ENCODE measurements around the gene RHOB. TPM values are rescaled to one million over a fixed set of nuclear protein-coding genes. Genes with fewer than 3 reads are reported as not detected.

Gene RHOB
- total RNA-seq, 2 donors from 2014 or later, result 59.8 to 62.9 TPM

DNA sequence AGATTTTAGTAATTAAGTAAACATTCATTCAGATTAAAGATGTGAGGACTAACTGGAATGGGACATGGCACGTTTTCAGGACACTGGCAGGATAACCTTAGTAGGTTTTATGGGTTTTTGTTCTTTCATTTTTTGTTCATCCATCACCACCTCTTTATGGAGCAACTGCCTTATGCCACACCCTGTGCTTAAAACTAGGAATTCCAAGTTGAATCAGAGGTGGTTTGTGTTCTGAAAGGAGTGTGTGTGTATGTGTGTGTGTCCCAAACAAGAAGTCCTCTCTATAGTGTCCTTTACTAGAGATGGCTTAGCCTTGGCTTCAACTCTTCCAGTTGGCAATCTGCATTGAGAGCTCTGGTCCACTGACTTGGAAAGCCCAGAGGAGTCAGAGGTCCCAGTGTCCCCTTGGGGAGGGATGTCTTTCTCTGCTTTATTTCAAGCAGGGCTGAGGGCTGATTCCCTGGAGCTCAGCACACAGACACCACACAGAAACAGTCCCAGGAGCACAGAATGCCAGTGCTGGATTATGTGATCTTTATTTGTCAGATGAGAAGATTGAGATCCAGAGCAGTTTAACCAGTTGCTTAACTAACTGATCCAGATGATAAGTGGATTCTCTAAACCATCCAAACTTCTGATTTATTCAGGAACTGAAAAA lies 25.2 kb downstream of the RHOB start:
- Mint-ChIP-seq H3K27ac (no peak overlapping the region), H3K4me1 (no peaks in the 10 kb centered on the region), H3K36me3 (ENCODE audit: low read depth) (no peaks in the 10 kb centered on the region), H3K4me3 (no peak overlapping the region), H3K27me3 (peaks cover 16% of the 10 kb centered on the region)
- DNase-seq (no peak), ATAC-seq (no peak)
- no peaks in the 10 kb centered on the region for H3K9me3 ChIP-seq (ENCODE audit: control insufficient read depth, low read length, poor library complexity, severe bottlenecking)

DNA sequence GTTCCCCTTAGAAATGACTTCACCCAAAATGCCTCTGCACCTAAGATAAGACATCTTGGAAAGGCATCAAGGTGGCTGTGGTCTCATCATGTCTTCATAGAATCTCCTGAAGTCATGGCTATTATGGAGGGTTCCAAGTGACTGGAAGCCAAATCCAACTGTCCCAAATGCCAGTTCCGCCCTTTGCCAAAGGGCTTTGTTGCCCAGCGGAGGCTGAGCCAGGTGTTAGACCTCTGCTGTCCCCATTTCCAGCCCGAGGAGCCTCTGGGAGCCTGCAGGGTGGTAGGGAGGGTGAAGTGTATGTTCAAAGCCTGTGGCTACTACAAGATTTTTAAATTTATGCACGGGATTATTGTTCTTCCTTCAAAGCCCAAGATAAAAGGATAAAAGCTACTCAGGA lies 25.7 kb downstream of the RHOB start:
- no peak overlapping the region for H3K27ac Mint-ChIP-seq
- no peaks in the 10 kb centered on the region for H3K36me3 Mint-ChIP-seq (ENCODE audit: low read depth)
- H3K4me3 Mint-ChIP-seq, result no peak overlapping the region
- DNase-seq (no peak), ATAC-seq (no peak)
- H3K4me1 Mint-ChIP-seq, result no peaks in the 10 kb centered on the region
- peaks cover 16% of the 10 kb centered on the region for H3K27me3 Mint-ChIP-seq
- H3K9me3 ChIP-seq (ENCODE audit: control insufficient read depth, low read length, poor library complexity, severe bottlenecking), result no peaks in the 10 kb centered on the region

DNA sequence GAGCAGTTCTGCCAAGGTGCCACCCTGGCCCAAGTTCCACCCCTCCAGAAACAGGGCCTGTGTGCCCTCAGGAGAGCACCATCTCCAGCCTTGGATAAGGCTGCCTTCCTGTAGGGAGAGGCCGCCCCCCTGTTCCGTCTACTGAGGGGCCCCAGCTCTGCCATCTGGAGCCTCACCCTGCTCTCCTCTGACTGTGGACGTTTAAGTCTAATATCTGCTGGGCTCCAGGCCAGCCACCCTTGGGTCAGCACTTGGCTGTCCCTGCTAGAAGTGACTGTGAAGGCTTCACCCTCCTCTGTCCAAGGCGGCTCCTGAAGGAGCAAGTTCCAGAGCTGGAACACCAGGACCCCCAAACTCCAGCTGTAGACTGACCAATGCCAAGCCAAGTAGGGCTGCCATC lies 26.3 kb downstream of the RHOB start:
- no peaks in the 10 kb centered on the region for H3K36me3 Mint-ChIP-seq (ENCODE audit: low read depth)
- ATAC-seq, result no peak

DNA sequence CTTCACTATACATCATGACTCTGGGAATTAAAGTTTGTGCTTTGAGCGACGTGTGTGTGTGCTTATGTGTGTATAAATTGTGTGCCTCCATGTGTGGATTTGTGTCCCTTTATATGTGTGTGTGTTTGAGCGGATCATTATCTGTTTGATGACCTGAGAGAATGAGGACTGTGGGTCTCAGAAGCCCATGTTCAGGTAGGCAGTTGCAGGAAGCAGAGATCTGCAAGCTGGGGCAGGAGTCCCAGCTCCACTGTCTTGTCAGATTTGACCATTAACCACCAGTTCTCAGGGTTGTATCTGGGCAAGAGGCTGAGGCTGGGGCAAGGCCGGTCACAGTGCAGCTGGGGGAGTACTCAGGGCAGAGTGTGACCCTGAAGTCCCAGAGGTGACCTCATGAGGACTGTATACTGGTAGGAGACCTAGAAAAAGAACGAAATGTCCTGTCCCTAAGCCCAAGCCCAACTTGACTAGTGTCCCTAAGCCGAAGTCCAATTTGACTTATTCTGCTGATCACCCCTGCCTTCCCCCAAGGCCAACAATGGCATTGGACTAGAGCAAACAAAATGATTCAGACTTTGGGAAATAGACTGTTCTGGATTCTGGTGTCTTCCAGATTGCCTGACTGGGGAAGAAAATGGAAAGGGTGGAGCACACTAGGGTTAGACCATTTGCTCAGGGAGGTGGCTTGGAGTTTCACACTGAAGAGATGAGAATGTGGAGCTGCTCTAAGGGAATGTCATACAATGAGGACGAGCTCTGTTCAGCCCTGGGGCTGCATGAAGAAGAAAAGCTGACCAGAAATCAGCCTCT lies 28.1 kb downstream of the RHOB start:
- DNase-seq (no peak), ATAC-seq (no peak)
- Mint-ChIP-seq H3K27ac (no peak overlapping the region), H3K27me3 (peaks cover 13% of the 10 kb centered on the region), H3K4me1 (no peaks in the 10 kb centered on the region), H3K4me3 (no peak overlapping the region), H3K36me3 (ENCODE audit: low read depth) (no peaks in the 10 kb centered on the region)
- no peaks in the 10 kb centered on the region for H3K9me3 ChIP-seq (ENCODE audit: control insufficient read depth, low read length, poor library complexity, severe bottlenecking)

More for the DNA sequence above, 26.3 kb downstream of the RHOB start:
- Mint-ChIP-seq H3K27ac (no peak overlapping the region), H3K4me3 (no peak overlapping the region), H3K27me3 (peaks cover 16% of the 10 kb centered on the region), H3K4me1 (no peaks in the 10 kb centered on the region)
- no peaks in the 10 kb centered on the region for H3K9me3 ChIP-seq (ENCODE audit: control insufficient read depth, low read length, poor library complexity, severe bottlenecking)
- DNase-seq, result no peak

DNA sequence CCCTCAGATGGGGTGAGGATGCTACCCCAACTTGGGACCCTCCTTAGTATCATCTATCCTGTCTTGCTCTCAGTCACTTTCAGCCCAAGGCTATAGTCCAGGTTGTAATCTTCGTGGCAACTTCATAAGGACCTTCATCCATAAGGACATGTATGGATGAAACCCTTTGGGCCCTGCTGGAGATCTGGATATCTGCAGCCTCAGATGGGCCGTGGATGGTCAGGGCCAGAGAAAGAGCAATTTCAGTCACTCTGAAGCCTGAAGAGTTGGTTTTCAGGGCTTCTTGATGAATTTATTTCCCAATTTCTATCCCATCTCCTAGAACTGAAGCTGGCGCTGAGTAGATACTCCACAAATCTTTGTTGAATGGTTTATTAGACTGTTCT lies 28.7 kb downstream of the RHOB start:
- no peaks in the 10 kb centered on the region for H3K9me3 ChIP-seq (ENCODE audit: control insufficient read depth, low read length, poor library complexity, severe bottlenecking)
- H3K4me3 Mint-ChIP-seq, result no peak overlapping the region
- no peaks in the 10 kb centered on the region for H3K4me1 Mint-ChIP-seq
- H3K27me3 Mint-ChIP-seq, result peaks cover 11% of the 10 kb centered on the region
- H3K27ac Mint-ChIP-seq, result no peak overlapping the region
- no peak for ATAC-seq
- no peaks in the 10 kb centered on the region for H3K36me3 Mint-ChIP-seq (ENCODE audit: low read depth)
- DNase-seq, result no peak

DNA sequence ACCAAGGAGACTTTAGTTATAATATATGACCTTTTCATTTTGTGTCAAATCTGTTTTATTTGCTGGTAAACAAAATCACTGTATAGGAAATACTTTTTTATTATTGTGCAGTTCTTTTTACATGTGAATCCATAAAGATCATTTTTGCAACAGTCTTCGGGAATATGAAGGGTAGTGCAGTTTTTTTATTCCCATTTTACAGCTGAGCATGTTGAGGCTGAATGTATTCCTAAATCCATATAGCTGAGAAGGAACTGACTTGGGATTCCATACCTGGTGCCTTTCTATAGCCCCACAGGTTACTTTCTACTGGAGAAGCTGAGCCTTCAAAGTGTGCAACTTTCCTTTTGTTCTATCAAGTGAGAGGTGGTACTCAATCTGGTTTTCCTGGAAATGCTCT lies 29.6 kb downstream of the RHOB start:
- Mint-ChIP-seq H3K27me3 (peaks cover 11% of the 10 kb centered on the region), H3K36me3 (ENCODE audit: low read depth) (no peaks in the 10 kb centered on the region), H3K27ac (no peak overlapping the region), H3K4me3 (no peak overlapping the region), H3K4me1 (no peaks in the 10 kb centered on the region)
- ATAC-seq, result no peak
- no peak for DNase-seq
- H3K9me3 ChIP-seq (ENCODE audit: control insufficient read depth, low read length, poor library complexity, severe bottlenecking), result no peaks in the 10 kb centered on the region

DNA sequence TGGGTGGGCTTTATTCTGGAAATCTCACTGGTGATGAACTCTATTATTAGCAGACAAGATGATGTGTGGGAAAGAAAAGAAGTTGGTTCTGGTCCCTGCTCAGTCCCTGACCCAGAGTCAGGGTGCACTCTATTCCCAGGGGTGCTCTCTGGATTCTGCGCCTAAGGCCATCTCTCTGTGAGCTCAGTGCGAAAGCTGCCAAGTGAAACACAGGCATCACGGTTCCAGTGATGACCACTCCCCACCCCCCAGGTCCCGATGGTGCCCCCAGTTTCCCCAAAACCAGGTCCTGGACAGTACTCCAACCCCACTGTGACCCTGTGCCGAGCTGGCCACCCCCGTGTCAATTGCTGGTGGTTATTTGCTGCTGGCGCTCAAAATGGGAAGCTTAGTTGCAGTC lies 30.1 kb downstream of the RHOB start:
- Mint-ChIP-seq H3K27ac (no peak overlapping the region), H3K36me3 (ENCODE audit: low read depth) (no peaks in the 10 kb centered on the region), H3K4me3 (no peak overlapping the region), H3K27me3 (peaks cover 11% of the 10 kb centered on the region), H3K4me1 (no peaks in the 10 kb centered on the region)
- ATAC-seq (no peak), DNase-seq (no peak)
- H3K9me3 ChIP-seq (ENCODE audit: control insufficient read depth, low read length, poor library complexity, severe bottlenecking), result no peaks in the 10 kb centered on the region

DNA sequence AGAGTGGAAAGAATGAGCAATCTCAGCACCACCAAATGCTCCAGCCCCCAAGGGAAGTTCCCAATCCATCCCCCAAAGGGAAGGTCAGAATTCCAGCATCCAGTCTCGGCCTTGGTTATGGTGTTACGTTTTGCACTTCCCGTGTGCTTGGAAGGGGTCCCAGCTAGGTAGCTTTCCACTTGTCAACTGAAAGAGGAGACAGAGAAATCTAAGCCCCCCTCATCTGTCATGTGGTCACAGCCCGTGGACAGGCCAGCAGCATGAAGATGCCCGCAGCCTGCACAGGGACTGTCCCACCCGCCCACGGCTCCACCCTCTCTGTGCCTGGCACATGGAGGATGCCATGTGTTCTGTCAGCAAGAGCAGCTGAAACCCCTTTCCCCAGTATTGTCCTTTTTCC lies 32.1 kb downstream of the RHOB start:
- DNase-seq, result no peak

DNA sequence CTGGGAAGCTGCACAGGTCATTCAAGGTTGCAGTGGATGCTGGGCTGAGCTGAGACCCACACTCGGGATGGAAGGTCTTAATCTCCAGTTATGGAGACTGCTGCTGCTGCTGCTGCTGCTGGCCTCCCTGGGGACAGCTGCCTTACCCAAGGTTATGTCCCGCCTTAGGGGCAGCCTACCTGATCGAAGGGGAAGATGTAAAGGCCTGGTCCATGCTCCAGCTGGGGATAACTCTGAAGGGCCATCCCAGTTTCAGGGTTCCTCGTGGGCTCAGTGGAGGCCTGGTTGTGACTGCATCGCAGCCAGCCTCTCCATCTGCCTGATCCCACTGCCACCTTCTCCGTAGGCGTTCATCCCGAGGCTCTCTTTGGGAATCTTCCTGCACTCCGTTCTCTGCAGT lies 33.0 kb downstream of the RHOB start:
- Mint-ChIP-seq H3K27ac (no peak overlapping the region), H3K36me3 (ENCODE audit: low read depth) (no peaks in the 10 kb centered on the region), H3K27me3 (peaks cover 10% of the 10 kb centered on the region), H3K4me3 (no peak overlapping the region), H3K4me1 (no peaks in the 10 kb centered on the region)
- no peak for DNase-seq
- ATAC-seq, result no peak
- H3K9me3 ChIP-seq (ENCODE audit: control insufficient read depth, low read length, poor library complexity, severe bottlenecking), result no peaks in the 10 kb centered on the region

More for the DNA sequence above, 32.1 kb downstream of the RHOB start:
- no peaks in the 10 kb centered on the region for H3K4me1 Mint-ChIP-seq
- no peak overlapping the region for H3K27ac Mint-ChIP-seq
- no peaks in the 10 kb centered on the region for H3K9me3 ChIP-seq (ENCODE audit: control insufficient read depth, low read length, poor library complexity, severe bottlenecking)
- no peaks in the 10 kb centered on the region for H3K36me3 Mint-ChIP-seq (ENCODE audit: low read depth)
- no peak overlapping the region for H3K4me3 Mint-ChIP-seq
- H3K27me3 Mint-ChIP-seq, result peaks cover 13% of the 10 kb centered on the region
- no peak for ATAC-seq

DNA sequence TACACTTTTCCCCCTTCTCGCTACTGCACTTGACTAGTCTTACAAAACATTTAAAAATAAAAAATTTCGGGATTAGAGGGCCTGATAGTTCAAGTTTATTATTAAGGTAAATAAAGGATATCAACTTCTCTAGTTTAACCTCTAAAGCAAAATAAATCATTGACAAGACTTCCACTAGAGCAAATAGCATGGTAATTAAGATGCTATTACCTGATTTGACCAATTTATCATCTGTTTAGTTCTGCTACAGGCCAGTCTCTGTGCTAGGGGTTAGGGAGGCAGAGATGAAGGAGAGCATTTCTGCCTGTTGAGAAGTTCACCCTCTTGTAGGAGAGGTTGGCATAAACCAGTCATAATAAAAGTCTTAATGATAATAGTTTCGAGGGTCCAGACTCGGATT lies 34.0 kb downstream of the RHOB start:
- H3K27me3 Mint-ChIP-seq, result peaks cover 8% of the 10 kb centered on the region
- no peaks in the 10 kb centered on the region for H3K36me3 Mint-ChIP-seq (ENCODE audit: low read depth)
- H3K27ac Mint-ChIP-seq, result no peak overlapping the region
- H3K9me3 ChIP-seq (ENCODE audit: control insufficient read depth, low read length, poor library complexity, severe bottlenecking), result no peaks in the 10 kb centered on the region
- no peak for DNase-seq
- no peak overlapping the region for H3K4me3 Mint-ChIP-seq
- H3K4me1 Mint-ChIP-seq, result no peaks in the 10 kb centered on the region
- no peak for ATAC-seq

DNA sequence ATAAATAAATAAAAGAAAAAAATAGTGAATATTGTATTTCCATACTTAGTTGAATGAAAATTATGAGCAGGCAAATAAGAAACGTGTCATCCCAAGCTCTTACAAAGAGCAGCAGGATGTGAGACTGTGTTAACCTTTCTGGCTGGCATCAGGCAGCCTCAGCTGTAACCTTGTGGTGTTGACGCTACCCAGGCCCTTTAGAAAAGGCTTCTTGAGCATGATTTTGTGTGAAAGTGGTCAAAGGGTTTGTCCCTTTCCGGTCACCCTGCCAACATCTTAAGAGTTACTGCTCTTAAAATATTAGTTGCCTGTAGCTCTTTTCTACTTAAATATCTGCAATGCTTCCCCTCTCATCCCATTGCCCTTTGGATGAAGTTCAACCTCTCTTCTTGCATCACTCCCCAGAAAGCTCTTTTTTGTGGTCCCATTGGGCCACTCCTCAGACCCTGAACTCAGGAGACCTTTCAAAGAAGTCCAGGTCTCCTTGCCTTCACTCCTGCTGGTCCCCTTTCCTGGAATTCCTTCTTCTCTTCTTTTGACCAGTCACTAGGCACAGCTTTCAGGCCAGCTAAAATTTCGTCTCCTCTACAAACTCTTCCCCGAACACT lies 35.0 kb downstream of the RHOB start:
- Mint-ChIP-seq H3K4me3 (no peak overlapping the region), H3K4me1 (no peaks in the 10 kb centered on the region), H3K27ac (no peak overlapping the region), H3K36me3 (ENCODE audit: low read depth) (no peaks in the 10 kb centered on the region), H3K27me3 (peaks cover 8% of the 10 kb centered on the region)
- ATAC-seq (no peak), DNase-seq (no peak)
- H3K9me3 ChIP-seq (ENCODE audit: control insufficient read depth, low read length, poor library complexity, severe bottlenecking), result no peaks in the 10 kb centered on the region

DNA sequence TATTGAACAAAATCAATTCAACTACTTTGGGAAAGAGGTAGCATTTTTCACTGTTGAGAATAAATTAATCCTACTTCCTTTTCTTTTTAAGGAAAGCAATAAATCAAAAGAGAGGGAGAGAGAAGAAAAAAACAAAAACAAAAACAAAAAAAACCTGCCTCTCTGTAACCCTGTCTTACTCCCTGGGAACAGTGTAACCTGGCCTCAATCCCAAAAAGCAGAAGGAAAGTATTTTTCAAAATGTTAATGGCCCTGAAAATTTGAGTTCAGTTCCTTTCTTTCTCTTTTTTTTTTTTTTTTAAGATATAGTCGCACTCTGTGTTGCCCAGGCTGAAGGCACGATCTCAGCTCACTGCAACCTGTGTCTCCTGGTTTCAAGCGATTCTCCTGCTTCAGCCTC lies 35.9 kb downstream of the RHOB start:
- peaks cover 8% of the 10 kb centered on the region for H3K27me3 Mint-ChIP-seq
- no peaks in the 10 kb centered on the region for H3K36me3 Mint-ChIP-seq (ENCODE audit: low read depth)
- no peaks in the 10 kb centered on the region for H3K9me3 ChIP-seq (ENCODE audit: control insufficient read depth, low read length, poor library complexity, severe bottlenecking)
- no peak for DNase-seq
- ATAC-seq, result no peak
- H3K4me1 Mint-ChIP-seq, result no peaks in the 10 kb centered on the region
- no peak overlapping the region for H3K4me3 Mint-ChIP-seq
- H3K27ac Mint-ChIP-seq, result no peak overlapping the region

DNA sequence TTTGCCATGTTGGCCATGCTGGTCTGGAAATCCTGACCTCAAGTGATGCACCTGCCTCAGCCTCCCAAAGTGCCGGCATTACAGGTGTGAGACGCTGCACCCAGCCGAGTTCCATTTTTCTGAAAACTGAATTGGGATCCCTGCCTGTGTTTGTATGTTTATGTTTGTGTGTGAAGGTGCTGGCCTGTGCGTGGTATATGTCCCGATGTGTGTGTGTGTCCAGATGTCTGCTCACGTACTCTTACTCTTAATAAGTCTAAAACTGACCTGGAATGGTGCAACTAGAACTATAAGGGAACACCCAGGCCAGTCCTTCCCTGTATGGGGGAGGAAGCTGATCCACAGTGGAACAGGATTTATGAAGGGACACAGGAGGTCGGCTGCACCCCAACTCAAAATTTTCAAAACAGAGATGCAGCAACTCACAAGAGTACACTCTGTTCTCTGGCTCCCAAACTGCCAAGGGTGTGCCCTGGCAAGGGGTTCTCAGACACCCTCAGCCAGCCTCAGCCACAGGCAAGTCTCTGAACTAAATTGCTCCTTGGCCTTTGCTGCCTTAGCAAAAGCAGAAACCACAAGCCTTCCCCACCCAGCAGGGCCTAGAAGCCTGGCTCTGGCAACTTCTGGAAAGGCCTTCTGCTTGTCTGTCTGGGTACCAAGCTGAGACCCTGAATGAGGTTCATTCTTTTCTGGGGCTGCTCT lies 36.5 kb downstream of the RHOB start:
- Mint-ChIP-seq H3K4me3 (no peak overlapping the region), H3K4me1 (no peaks in the 10 kb centered on the region), H3K36me3 (ENCODE audit: low read depth) (no peaks in the 10 kb centered on the region), H3K27me3 (peaks cover 8% of the 10 kb centered on the region), H3K27ac (no peak overlapping the region)
- DNase-seq (no peak), ATAC-seq (no peak)
- H3K9me3 ChIP-seq (ENCODE audit: control insufficient read depth, low read length, poor library complexity, severe bottlenecking), result no peaks in the 10 kb centered on the region
